ENCODE measurements around the gene VAMP2. TPM values are rescaled to one million over a fixed set of nuclear protein-coding genes. Genes with fewer than 3 reads are reported as not detected.

Gene VAMP2
- total and polyA plus RNA-seq, 9 of the 15 experiments (the other 6 are each of a cell fraction or from before 2014, with no cell fraction given), result 2.3 to 31.8 (median 6.0) TPM

GRCh38 chr17:8110907-8111306, 51.8 kb downstream of the VAMP2 start:
- CTCF ChIA-PET (ENCODE audit: low intra/inter-chr PET ratio), result interaction anchor here (0.8 to 4.4 kb wide), 3 partner anchors 17 to 50 kb away, joined by 4 to 24 read pairs (median 18); no protein-coding TSS in a partner anchor
- FAIRE-seq, result no peak

DNA sequence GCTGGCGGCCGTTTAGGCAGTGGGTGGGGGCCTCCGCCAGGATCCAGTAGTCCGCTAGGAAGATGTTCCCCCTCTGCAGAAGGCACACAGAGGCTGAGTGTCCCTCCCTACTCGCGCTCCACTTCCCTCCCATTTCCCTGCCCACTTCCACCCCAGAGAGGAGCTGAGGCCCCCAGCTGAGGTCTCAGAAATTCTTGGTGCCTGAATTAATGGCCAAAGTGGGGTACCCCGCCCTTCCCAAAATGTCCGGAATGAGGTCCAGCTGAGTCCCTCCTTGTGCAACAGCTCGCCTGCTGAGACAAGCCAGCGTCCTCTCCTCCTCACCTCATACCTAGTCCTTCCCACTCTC, 52.3 kb downstream of the VAMP2 start:
- Histone ChIP-seq H3K79me2 (ENCODE audit: control insufficient read depth, insufficient read depth, low read length) (no peaks in the 10 kb centered on the region), H2AFZ (ENCODE audit: low read depth, low read length) (no peak overlapping the region), H3K4me1 (replicated peaks in 1 of 2; ENCODE audit: control insufficient read depth in 2 of 2, insufficient read depth in 2 of 2, low read length in 2 of 2) (peaks cover 10 to 19% of the 10 kb centered on the region in 2 experiments; a peak in 4 of 5 replicates), H3K9ac (ENCODE audit: insufficient read depth in 1 of 2, low read depth in 2 of 2, low read length in 2 of 2) (0 out of 4 replicates have a peak overlapping the region, but pooled peaks of 1 of the 2 experiments have one; percentile 32), H3K27ac (ENCODE audit: extremely low read depth, low read depth, low read length) (no peak overlapping the region), H3K4me3 (peak overlapping the region; percentile 38; the same call in 1 of the 2 replicates), H3K9me3 (replicated peaks; ENCODE audit: control insufficient read depth, insufficient read depth, low read depth, low read length) (no peaks in the 10 kb centered on the region), H3K36me3 (ENCODE audit: control insufficient read depth, insufficient read depth, low read length) (no peaks in the 10 kb centered on the region), H3K9me1 (ENCODE audit: control insufficient read depth, insufficient read depth, low read length) (no peaks in the 10 kb centered on the region), H3K27me3 (ENCODE audit: control insufficient read depth in 2 of 2, insufficient read depth in 2 of 2, low read length in 2 of 2) (peaks cover 8 to 14% of the 10 kb centered on the region in 2 experiments), H4K20me1 (replicated peaks; ENCODE audit: control insufficient read depth, insufficient read depth, low read length) (no peaks in the 10 kb centered on the region), H3K4me2 (ENCODE audit: insufficient read depth, low read length) (peak overlapping the region; percentile 80)
- WGBS (ENCODE audit: insufficient coverage, low coverage, missing lambda C conversion rate), result 5% methylated on average over 10 of the region's 10 CpGs
- CTCF ChIA-PET (ENCODE audit: low intra/inter-chr PET ratio), result interaction anchor here (0.6 to 4.4 kb wide), 4 partner anchors 17 to 49 kb away, joined by 3 to 24 read pairs (median 11); no protein-coding TSS in a partner anchor
- in situ Hi-C loops (cut with MboI) (loop anchor here (5.0 kb wide), 1 partner anchor 33 kb away; no protein-coding TSS in a partner anchor), intact Hi-C loops (cut with micrococcal nuclease) (loop anchor here (1.0 to 5.0 kb wide), 2 partner anchors 17 to 38 kb away; no protein-coding TSS in a partner anchor)
- ATAC-seq, result no peak
- POLR2A ChIA-PET, result interaction anchor here (0.6 to 1.4 kb wide), 3 partner anchors 26 to 222 kb away, joined by 3 read pairs; no protein-coding TSS in a partner anchor
- TF ChIP-seq NCOA6 (IDR thresholded peaks at IDR 0.05), result no peak
- no peak for TF ChIP-seq ZNF140 (CRISPR knock-in tag; IDR thresholded peaks at IDR 0.05)
- TF ChIP-seq ZNF143 (CRISPR knock-in tag; IDR thresholded peaks at IDR 0.05), result 0 out of 2 replicates have a peak, but pooled peaks have one; percentile 24
- no peak for DNase-seq (ENCODE audit: extremely low read depth in 1 of 4, low spot score in 3 of 4)
- peak; percentile 23 for FAIRE-seq
- no TSS peak for BruUV-seq (replicated peaks)

More at GRCh38 chr17:8110907-8111306, 51.8 kb downstream of the VAMP2 start:
- no peak overlapping the region for H3K4me2 ChIP-seq (ENCODE audit: insufficient read depth, low read length)
- no peaks in the 10 kb centered on the region for H4K20me1 ChIP-seq (replicated peaks; ENCODE audit: control insufficient read depth, insufficient read depth, low read length)
- no peaks in the 10 kb centered on the region for H3K9me3 ChIP-seq (replicated peaks; ENCODE audit: control insufficient read depth, insufficient read depth, low read depth, low read length)
- TF ChIP-seq TBP (optimal IDR thresholded peaks at IDR 0.05; ENCODE audit: low read depth, low read length), result peak; percentile 83
- peak; percentile 39; the same call in 1 of the 2 replicates for TF ChIP-seq PML (IDR thresholded peaks at IDR 0.05; ENCODE audit: low read length)
- TF ChIP-seq POLR2A (conservative IDR thresholded peaks at IDR 0.05), result peak; percentile 69
- TF ChIP-seq ZNF184 (CRISPR knock-in tag; IDR thresholded peaks at IDR 0.05), result no peak
- TF ChIP-seq POLR2AphosphoS5 (IDR thresholded peaks at IDR 0.05; ENCODE audit: control insufficient read depth, insufficient read depth, low read depth, low read length), result peak; percentile 54; the same call in 1 of the 2 replicates
- no peak for TF ChIP-seq ZNF695 (CRISPR knock-in tag; IDR thresholded peaks at IDR 0.05)
- peaks cover 8 to 19% of the 10 kb centered on the region in 2 experiments; a peak in 4 of 5 replicates for H3K4me1 ChIP-seq (replicated peaks in 1 of 2; ENCODE audit: control insufficient read depth in 2 of 2, insufficient read depth in 2 of 2, low read length in 2 of 2)
- ATAC-seq (peak; percentile 8; the same call in 2 of the 3 replicates), DNase-seq (ENCODE audit: extremely low read depth in 1 of 4, low spot score in 3 of 4) (no peak)
- in situ Hi-C loops (cut with MboI), result loop anchor here (5.0 kb wide), 1 partner anchor 34 kb away; no protein-coding TSS in a partner anchor
- no peaks in the 10 kb centered on the region for H3K36me3 ChIP-seq (ENCODE audit: control insufficient read depth, insufficient read depth, low read length)
- H3K9me1 ChIP-seq (ENCODE audit: control insufficient read depth, insufficient read depth, low read length), result no peaks in the 10 kb centered on the region
- intact Hi-C loops (cut with micrococcal nuclease), result loop anchor here (1.0 to 5.0 kb wide), 2 partner anchors 18 to 39 kb away; no protein-coding TSS in a partner anchor
- H3K79me2 ChIP-seq (ENCODE audit: control insufficient read depth, insufficient read depth, low read length), result no peaks in the 10 kb centered on the region
- no peak overlapping the region for H2AFZ ChIP-seq (ENCODE audit: low read depth, low read length)
- H3K27ac ChIP-seq (ENCODE audit: extremely low read depth, low read depth, low read length), result no peak overlapping the region
- peaks cover 11 to 17% of the 10 kb centered on the region in 2 experiments for H3K27me3 ChIP-seq (ENCODE audit: control insufficient read depth in 2 of 2, insufficient read depth in 2 of 2, low read length in 2 of 2)
- TSS peak; percentile 81 for BruUV-seq (replicated peaks)
- no peak overlapping the region for H3K4me3 ChIP-seq
- 31% methylated on average over 6 of the region's 6 CpGs for whole genome bisulfite sequencing (ENCODE audit: insufficient coverage, low coverage, missing lambda C conversion rate)
- POLR2A ChIA-PET, result interaction anchor here (0.7 to 1.4 kb wide), 3 partner anchors 26 to 211 kb away, joined by 3 read pairs; no protein-coding TSS in a partner anchor
- H3K9ac ChIP-seq (ENCODE audit: insufficient read depth in 1 of 2, low read depth in 2 of 2, low read length in 2 of 2), result peak overlapping the region in 1 of 2 experiments; percentile 10; a peak in 1 of 4 replicates
